HFFc6 (cell line): ENCODE results near the gene GDPD5. TPM values are rescaled to one million over a fixed set of nuclear protein-coding genes. Genes with fewer than 3 reads are reported as not detected.

Experiments
- DNase-seq: peaks from one replicate; pipeline ENCODE4 v3.0.0-alpha.2; 2018
- H3K27ac Mint-ChIP-seq: 2 replicates; pipeline ENCODE4 v1.8.0; 2020; ENCODE audit warnings: mild to moderate bottlenecking, mixed read lengths
- H3K27me3 Mint-ChIP-seq: 2 replicates; pipeline ENCODE4 v1.8.0; 2021; ENCODE audit warnings: mild to moderate bottlenecking, moderate library complexity, mixed read lengths; ENCODE audit not compliant: insufficient read depth
- H3K36me3 Mint-ChIP-seq: 2 replicates; pipeline ENCODE4 v1.8.0; 2021; ENCODE audit warnings: low read depth, mixed read lengths
- H3K4me1 Mint-ChIP-seq: 2 replicates; pipeline ENCODE4 v1.8.0; 2020; ENCODE audit warnings: low read depth, mixed read lengths
- H3K4me3 Mint-ChIP-seq: 2 replicates; pipeline ENCODE4 v1.8.0; 2020; ENCODE audit warnings: mild to moderate bottlenecking, moderate library complexity, mixed read lengths
- H3K9me3 Mint-ChIP-seq: 2 replicates; pipeline ENCODE4 v1.8.0; 2020; ENCODE audit warnings: mild to moderate bottlenecking, mixed read lengths
- CTCF ChIP-seq: fragments of 200-600 bp; sonication (generic); IDR thresholded peaks from 2 replicates; pipeline ENCODE4 v1.5.0; 2021; ENCODE audit warnings: antibody characterized with exemption, mild to moderate bottlenecking
- total RNA-seq, 6 experiments: library from RNA; stranded (reverse); fragmentation: NEBNext Ultra II Directional; extraction: Animal tissue kit (Norgen Biotek cat#: 25700); gene quantifications; 2 replicates in 1 of 6; 3 replicates in 5 of 6; pipeline ENCODE4 v1.2.3, GENCODE V29; 2021

The GDPD5 gene
- total RNA-seq, 6 experiments from 2014 or later, result 2.5 to 5.7 (median 4.2) TPM

- no peak for TF ChIP-seq CTCF
- H3K4me1 Mint-ChIP-seq, result peaks cover 46% of the 10 kb centered on the region
- H3K36me3 Mint-ChIP-seq, result peaks cover 53% of the 10 kb centered on the region
- H3K27me3 Mint-ChIP-seq, result peaks cover 15% of the 10 kb centered on the region
- no peaks in the 10 kb centered on the region for H3K9me3 Mint-ChIP-seq
- peak overlapping the region; percentile 96 for H3K4me3 Mint-ChIP-seq
- no peak for DNase-seq
- peak overlapping the region; percentile 97 for H3K27ac Mint-ChIP-seq
Measured at GRCh38 chr11:75400146-75400865, 125.4 kb downstream of the GDPD5 start.

GRCh38 chr11:75399344-75400145 is 126.2 kb downstream of the GDPD5 start, which contains the start of gene RPS3:
RPS3 (plus strand) TSS chr11:75399518; CDS start chr11:75399548, 30 bp downstream.
- Mint-ChIP-seq H3K27ac (peak within 1 kb of the TSS; percentile 97), H3K4me1 (peaks cover 44% of the 10 kb centered on the region), H3K27me3 (peaks cover 17% of the 10 kb centered on the region), H3K36me3 (peaks cover 51% of the 10 kb centered on the region), H3K9me3 (no peaks in the 10 kb centered on the region), H3K4me3 (peak within 1 kb of the TSS; percentile 96)
- DNase-seq, result peak; percentile 85
- TF ChIP-seq CTCF, result peak; percentile 53

- Mint-ChIP-seq H3K9me3 (no peaks in the 10 kb centered on the region), H3K36me3 (peaks cover 44% of the 10 kb centered on the region), H3K4me3 (peak overlapping the region; percentile 96; the same call in 1 of the 2 replicates), H3K27me3 (peaks cover 17% of the 10 kb centered on the region), H3K4me1 (peaks cover 42% of the 10 kb centered on the region), H3K27ac (no peak overlapping the region)
- DNase-seq, result no peak
- TF ChIP-seq CTCF, result no peak
Measured at GRCh38 chr11:75398906-75399305, 126.8 kb downstream of the GDPD5 start.

GRCh38 chr11:75394085-75394840 is 131.5 kb downstream of the GDPD5 start:
- no peak overlapping the region for H3K27ac Mint-ChIP-seq
- H3K4me3 Mint-ChIP-seq, result no peak overlapping the region
- peaks cover 9% of the 10 kb centered on the region for H3K4me1 Mint-ChIP-seq
- no peak for TF ChIP-seq CTCF
- no peaks in the 10 kb centered on the region for H3K36me3 Mint-ChIP-seq
- no peak for DNase-seq
- H3K27me3 Mint-ChIP-seq, result peaks cover 16% of the 10 kb centered on the region
- no peaks in the 10 kb centered on the region for H3K9me3 Mint-ChIP-seq

- no peak for DNase-seq
- no peaks in the 10 kb centered on the region for H3K36me3 Mint-ChIP-seq
- no peak overlapping the region for H3K27ac Mint-ChIP-seq
- H3K9me3 Mint-ChIP-seq, result no peaks in the 10 kb centered on the region
- no peak overlapping the region for H3K4me3 Mint-ChIP-seq
- TF ChIP-seq CTCF, result no peak
- H3K27me3 Mint-ChIP-seq, result peaks cover 8% of the 10 kb centered on the region
- H3K4me1 Mint-ChIP-seq, result peaks cover 22% of the 10 kb centered on the region
Measured at GRCh38 chr11:75389925-75390324, 135.8 kb downstream of the GDPD5 start.
